ENCODE results near the gene MAGEA6. TPM values are rescaled to one million over a fixed set of nuclear protein-coding genes. Genes with fewer than 3 reads are reported as not detected.

MAGEA6 gene
- total and polyA plus RNA-seq, 9 of the 15 experiments (the other 6 are each of a cell fraction or from before 2014, with no cell fraction given), result 15.4 to 132 (median 95.5) TPM

- TF ChIP-seq FUS (optimal IDR thresholded peaks at IDR 0.05; ENCODE audit: low read depth, low read length), result no peak
- no peak for TF ChIP-seq MAFK (IDR thresholded peaks at IDR 0.05; ENCODE audit: low read length)
- no peak for TF ChIP-seq ZBTB9 (CRISPR knock-in tag; IDR thresholded peaks at IDR 0.05)
- no peak for TF ChIP-seq THRA (IDR thresholded peaks at IDR 0.05)
These were observed 43.7 kb upstream of the MAGEA6 start (continued) for GRCh38 chrX:152813206-152813605.

GRCh38 chrX:152810403-152810802 lies 40.9 kb upstream of the MAGEA6 start:
- no peak overlapping the region for H3K9ac ChIP-seq (ENCODE audit: insufficient read depth in 1 of 2, low read depth in 2 of 2, low read length in 2 of 2)
- intact Hi-C loops (cut with micrococcal nuclease) (no loop called here), in situ Hi-C loops (cut with MboI) (no loop called here)
- DNase-seq (ENCODE audit: extremely low read depth in 1 of 4, low spot score in 3 of 4) (no peak), ATAC-seq (no peak), FAIRE-seq (no peak)
- H3K4me1 ChIP-seq (replicated peaks in 1 of 2; ENCODE audit: control insufficient read depth in 2 of 2, insufficient read depth in 2 of 2, low read length in 2 of 2), result no peaks in the 10 kb centered on the region
- 75% methylated on average over 4 of the region's 4 CpGs for WGBS (ENCODE audit: insufficient coverage, low coverage, missing lambda C conversion rate)
- H3K4me2 ChIP-seq (ENCODE audit: insufficient read depth, low read length), result no peak overlapping the region
- no peak overlapping the region for H3K27ac ChIP-seq (ENCODE audit: extremely low read depth, low read depth, low read length)
- no peaks in the 10 kb centered on the region for H3K27me3 ChIP-seq (ENCODE audit: control insufficient read depth in 2 of 2, insufficient read depth in 2 of 2, low read length in 2 of 2)
- ChIA-PET POLR2A (interaction anchor here (1.2 kb wide), 1 partner anchor 8 kb away, joined by 4 read pairs; no protein-coding TSS in a partner anchor), CTCF (ENCODE audit: low intra/inter-chr PET ratio) (no interaction called here)
- H3K9me3 ChIP-seq (replicated peaks; ENCODE audit: control insufficient read depth, insufficient read depth, low read depth, low read length), result no peaks in the 10 kb centered on the region
- H4K20me1 ChIP-seq (replicated peaks; ENCODE audit: control insufficient read depth, insufficient read depth, low read length), result no peaks in the 10 kb centered on the region
- BruUV-seq (replicated peaks), result no TSS peak
- H2AFZ ChIP-seq (ENCODE audit: low read depth, low read length), result no peak overlapping the region
- no peaks in the 10 kb centered on the region for H3K79me2 ChIP-seq (ENCODE audit: control insufficient read depth, insufficient read depth, low read length)
- H3K9me1 ChIP-seq (ENCODE audit: control insufficient read depth, insufficient read depth, low read length), result no peaks in the 10 kb centered on the region
- no peak overlapping the region for H3K4me3 ChIP-seq
- H3K36me3 ChIP-seq (ENCODE audit: control insufficient read depth, insufficient read depth, low read length), result no peaks in the 10 kb centered on the region; the same call in 2 of the 3 replicates
- TF ChIP-seq ZNF347 (CRISPR knock-in tag; IDR thresholded peaks at IDR 0.05; ENCODE audit: low read depth) (no peak), RFX1 (IDR thresholded peaks at IDR 0.05) (peak; percentile 76), ZNF551 (CRISPR knock-in tag; IDR thresholded peaks at IDR 0.05) (no peak), VEZF1 (CRISPR knock-in tag; IDR thresholded peaks at IDR 0.05) (no peak), ZNF324 (CRISPR knock-in tag; IDR thresholded peaks at IDR 0.05) (no peak), FUS (optimal IDR thresholded peaks at IDR 0.05; ENCODE audit: low read depth, low read length) (no peak)

Data from K562 (cell line).